ENCODE data around the gene C6orf62.
"Not testable (repeated sequence)": the region's sequence is repeated elsewhere in the genome, so short reads cannot be mapped to it uniquely, and the experiment has no call there.

C6orf62 gene

DNA sequence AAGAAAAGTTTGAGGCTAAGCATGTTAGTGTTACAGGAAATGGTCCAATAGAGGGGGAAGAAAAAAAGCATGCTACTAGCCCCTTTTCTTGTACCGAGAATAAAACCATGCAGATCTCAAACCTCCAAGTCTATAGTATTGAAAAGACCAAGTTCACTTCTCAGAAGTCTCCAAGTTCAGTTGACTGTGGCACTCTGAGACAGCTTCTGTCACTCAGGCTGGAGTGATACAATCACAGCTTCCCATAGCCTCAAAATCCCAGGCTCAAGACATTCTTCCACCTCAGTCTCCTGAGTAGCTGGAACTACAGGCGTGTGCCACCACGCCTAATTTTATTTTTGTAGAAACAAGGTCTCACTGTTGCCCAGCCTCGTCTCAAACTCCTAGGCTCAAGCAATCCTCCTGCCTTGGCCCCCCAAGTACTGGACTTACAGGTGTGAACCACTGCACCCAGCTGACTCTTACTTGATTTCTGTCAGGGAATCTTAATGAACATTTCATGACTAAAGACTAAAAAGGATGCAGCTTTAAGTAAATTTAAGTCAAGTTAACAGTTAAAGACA lies 16.2 kb downstream of the C6orf62 start:
- in situ Hi-C loops (cut with MboI; ENCODE audit: low sequenced_read_pairs): no loop called here

DNA sequence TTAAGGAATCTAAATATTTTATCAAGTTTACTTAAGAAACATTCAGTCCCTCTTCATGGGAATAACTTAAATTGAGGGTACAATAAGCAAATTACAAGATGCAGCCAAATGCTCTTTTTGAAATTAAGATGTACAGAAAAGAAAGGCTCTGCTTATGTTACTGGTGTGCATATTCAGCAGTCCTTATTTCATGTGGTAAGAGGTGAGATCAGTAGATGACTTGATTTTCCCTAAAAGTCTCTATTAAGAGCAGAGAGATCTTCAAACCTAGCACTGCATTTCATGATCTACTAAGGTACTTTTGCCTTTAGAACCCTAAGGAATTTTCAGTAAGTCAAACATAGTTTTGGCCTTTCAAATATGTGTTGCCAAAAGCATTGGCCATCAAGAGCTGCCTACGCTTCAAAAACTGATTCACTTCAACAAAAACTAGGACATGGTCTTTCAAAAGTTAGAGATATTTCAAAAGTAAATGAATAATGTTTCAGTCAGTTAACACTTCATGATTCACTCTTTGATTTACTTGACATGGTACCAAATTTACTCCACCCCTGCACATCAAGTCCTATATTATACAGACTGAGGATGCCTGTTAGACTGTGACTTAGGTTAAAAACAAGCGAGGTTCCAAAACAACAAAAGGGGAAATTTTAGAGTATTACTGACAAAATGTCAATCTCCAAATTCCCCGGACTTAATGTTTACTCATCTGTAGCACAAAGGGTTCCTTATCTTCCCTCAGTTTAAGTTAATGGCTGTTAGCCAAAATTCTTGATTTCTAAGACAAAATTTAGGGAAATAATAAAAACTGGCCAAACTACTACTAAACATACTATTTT lies 19.2 kb downstream of the C6orf62 start:
- in situ Hi-C loops (cut with MboI; ENCODE audit: low sequenced_read_pairs): loop anchor here (10.0 kb wide), 1 partner anchor 125 kb away; no protein-coding TSS in a partner anchor

DNA sequence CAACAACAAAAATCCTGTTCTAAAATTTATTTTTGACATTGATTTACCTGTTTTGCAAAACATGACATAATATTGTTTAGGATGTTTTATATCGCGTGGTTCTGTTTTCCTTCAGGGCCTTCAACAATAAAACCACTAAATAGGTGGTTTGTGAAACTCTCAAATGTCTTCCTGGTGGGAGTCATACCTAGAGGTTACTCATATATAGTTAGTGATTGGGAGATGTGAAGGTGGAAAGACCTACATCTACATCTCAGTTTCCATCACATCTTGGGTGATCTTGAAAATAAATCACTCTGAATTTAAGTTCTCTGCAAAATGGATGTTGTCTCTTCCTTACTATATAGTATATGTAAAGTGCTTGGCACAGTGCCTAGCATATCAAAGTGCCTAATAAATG lies 22.9 kb downstream of the C6orf62 start:
- in situ Hi-C loops (cut with MboI; ENCODE audit: low sequenced_read_pairs): loop anchor here (10.0 kb wide), 1 partner anchor 121 kb away; no protein-coding TSS in a partner anchor

DNA sequence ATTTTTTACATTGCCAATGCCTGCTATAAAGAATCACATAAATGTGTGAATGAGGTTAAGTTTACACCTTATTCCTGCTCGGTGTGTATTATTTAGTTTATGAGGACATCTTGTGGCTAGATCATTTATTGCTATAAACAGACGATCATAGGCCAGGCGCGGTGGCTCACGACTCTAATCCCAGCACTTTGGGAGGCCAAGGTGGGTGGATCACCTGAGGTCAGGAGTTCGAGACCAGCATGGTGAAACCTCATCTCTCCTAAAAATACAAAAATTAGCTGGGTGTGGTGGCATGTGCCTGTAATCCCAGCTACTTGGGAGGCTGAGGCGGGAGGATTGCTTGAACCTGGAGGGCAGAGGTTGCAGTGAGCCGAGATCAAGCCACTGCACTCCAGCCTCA lies 23.3 kb downstream of the C6orf62 start:
- in situ Hi-C loops (cut with MboI; ENCODE audit: low sequenced_read_pairs): loop anchor here (10.0 kb wide), 1 partner anchor 121 kb away; no protein-coding TSS in a partner anchor

DNA sequence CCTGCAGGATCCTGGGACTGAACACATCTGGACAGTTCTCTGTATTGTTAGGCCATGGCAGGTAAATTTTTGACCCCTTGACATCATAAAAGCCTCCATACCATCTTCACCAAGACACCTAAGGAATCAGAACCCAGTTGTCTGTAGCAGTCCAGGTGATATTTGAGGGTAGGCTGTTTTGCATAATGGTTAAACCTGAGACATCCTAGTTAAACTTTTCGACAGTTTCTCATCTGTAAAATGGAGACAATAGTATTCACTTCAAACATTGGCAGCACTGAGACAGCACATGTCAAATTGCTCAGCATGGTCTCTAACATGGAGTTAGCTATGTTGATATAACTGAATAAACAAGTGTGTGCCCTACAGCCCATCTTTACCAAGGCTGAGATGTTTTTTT lies 24.8 kb downstream of the C6orf62 start:
- in situ Hi-C loops (cut with MboI; ENCODE audit: low sequenced_read_pairs): loop anchor here (10.0 kb wide), 1 partner anchor 119 kb away; no protein-coding TSS in a partner anchor

DNA sequence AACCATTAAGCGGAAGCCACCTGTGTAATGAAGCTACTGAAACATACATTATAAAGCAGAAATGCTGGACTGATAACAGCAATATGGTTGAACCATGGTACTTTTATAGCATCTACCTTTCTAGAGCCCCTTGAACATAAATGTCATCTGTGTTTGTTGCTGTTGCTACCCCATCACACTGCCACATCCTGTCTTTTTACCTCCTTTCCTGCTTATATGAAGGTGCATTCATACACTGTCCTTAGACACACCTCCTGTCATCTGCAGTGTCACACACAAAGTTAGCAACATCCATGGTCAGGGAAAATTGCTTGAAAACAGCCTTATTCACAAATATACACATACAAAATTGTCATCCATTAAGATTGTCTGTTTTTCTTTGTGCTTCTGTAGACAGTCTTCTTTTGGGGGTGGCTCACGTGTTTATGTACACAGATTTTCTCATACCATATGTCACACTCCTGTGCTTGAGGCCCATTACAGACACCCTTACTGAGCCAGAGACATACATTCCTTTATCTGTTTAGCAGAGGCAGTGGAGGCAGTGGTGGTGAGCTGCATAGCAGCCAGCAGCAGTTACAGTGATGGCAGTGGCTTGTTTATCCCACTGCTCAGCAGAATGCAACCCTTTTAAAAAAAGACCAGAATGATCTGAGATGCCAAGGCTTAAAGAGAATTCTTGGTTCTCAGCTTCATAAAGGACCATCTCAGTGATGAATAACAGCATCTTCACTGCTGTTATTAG lies 25.9 kb downstream of the C6orf62 start:
- in situ Hi-C loops (cut with MboI; ENCODE audit: low sequenced_read_pairs): loop anchor here (10.0 kb wide), 1 partner anchor 118 kb away; no protein-coding TSS in a partner anchor

DNA sequence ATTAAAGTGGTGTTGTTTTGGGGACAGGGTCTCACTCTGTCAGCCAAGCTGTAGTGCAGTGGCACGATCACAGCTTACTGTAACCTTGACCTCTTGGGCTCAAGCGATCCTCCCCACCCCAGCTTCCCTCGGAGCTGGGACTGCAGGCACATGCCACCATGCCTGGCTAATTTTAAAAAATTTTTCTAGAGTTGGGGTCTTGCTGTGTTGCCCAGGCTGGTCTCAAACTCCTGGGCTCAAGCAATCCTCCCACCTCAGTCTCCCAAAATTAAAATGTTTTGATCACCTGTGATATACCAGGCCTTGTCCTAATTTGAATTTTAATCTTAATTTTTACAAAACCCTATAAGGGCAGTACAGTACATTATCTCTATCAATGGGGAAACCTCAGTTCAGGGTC lies 26.5 kb downstream of the C6orf62 start:
- in situ Hi-C loops (cut with MboI; ENCODE audit: low sequenced_read_pairs): loop anchor here (10.0 kb wide), 1 partner anchor 118 kb away; no protein-coding TSS in a partner anchor

DNA sequence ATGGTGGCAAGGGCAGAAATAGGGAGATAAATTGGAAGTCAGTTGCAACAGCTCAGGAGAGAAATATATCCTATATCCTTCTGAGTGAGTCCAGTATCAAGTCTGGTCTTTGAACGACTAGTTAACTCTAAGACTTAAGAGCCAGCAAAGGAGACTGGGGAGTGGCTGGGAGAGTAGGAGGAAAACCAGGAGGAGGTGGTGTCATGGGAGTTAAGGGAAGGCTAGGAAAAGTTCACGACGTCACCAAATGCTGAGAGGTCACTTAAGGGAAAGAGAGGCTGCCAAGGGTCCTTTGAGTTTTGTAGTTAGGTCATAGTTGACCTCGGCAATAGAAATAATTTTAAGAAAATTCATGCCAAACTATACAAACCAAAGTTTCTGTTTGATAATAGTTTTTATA lies 27.0 kb downstream of the C6orf62 start:
- in situ Hi-C loops (cut with MboI; ENCODE audit: low sequenced_read_pairs): loop anchor here (10.0 kb wide), 1 partner anchor 117 kb away; no protein-coding TSS in a partner anchor

DNA sequence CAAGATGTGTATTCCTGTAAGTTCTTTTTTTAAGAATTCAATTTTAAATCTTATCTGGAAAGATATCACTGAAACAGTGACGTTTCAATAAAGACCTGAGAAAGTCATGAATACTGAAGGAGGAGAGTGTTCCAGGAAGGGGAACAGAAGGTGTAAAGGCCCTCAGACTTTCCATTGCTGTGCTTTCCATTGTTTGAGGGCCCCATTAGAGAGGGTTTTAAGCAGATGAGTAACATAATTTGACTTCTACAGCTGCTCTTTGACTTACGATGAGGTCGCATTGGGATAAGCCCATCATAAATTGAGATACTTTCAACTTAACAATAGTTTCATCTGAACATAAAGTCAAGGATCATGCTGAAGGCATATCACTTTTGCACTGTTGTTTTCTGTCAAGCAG lies 27.4 kb downstream of the C6orf62 start:
- in situ Hi-C loops (cut with MboI; ENCODE audit: low sequenced_read_pairs): loop anchor here (10.0 kb wide), 1 partner anchor 117 kb away; no protein-coding TSS in a partner anchor

DNA sequence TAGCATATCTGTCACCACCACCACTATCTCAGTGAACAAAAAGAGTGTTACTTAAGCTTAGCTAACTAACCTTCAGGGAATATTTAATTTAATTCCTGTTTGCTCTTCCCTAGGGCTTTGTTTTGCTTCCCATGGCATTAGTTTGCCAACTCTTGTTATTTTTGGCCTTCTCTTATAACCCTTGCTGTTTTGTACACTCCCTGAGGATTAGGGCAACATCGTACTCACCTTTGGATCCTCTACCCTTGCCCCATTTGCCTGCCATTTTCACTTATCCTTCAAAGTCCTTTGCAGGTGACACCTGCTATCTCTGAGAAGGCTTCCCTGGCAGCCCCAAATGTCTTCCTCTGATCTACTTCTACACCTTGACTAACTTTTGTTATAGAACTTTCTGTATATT lies 28.4 kb downstream of the C6orf62 start:
- in situ Hi-C loops (cut with MboI; ENCODE audit: low sequenced_read_pairs): loop anchor here (10.0 kb wide), 1 partner anchor 116 kb away; no protein-coding TSS in a partner anchor

DNA sequence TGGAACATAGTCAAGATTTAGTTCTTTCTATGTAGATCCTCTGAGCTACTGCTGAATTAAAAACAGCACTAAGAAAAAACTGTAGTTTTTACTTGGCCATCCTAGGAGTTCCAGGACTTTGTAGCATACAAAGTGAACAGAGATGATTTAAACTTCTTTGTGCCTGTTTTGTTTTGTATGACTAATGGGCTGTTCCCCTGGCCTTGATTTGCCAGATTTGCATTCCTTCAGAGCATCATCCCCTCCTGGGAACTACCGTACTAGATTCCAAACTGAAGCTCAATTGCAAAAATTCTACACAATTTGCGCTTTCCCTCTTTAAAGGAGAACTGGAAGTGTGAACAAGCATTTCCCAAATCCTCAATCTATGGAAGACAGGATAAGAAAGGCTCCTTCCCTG lies 29.0 kb downstream of the C6orf62 start:
- in situ Hi-C loops (cut with MboI; ENCODE audit: low sequenced_read_pairs): loop anchor here (10.0 kb wide), 1 partner anchor 115 kb away; no protein-coding TSS in a partner anchor

DNA sequence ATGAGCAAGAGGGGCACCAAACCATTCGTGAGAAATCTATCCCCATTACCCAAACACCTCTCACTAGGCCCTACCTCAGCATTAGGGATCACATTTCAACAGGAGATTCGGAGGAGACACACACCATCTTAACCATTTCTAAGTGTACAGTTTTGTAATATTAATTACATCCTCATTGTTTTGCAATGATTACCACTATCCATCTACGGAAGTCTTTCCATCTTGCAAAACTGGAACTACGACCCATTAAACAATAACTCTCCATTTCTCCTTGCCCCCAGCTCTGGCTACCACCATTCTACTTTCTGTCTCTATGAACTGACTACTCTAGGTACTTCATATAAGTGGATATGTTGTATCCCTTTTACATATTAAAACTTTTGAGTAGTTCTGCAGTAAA lies 32.0 kb downstream of the C6orf62 start:
- in situ Hi-C loops (cut with MboI; ENCODE audit: low sequenced_read_pairs): no loop called here

DNA sequence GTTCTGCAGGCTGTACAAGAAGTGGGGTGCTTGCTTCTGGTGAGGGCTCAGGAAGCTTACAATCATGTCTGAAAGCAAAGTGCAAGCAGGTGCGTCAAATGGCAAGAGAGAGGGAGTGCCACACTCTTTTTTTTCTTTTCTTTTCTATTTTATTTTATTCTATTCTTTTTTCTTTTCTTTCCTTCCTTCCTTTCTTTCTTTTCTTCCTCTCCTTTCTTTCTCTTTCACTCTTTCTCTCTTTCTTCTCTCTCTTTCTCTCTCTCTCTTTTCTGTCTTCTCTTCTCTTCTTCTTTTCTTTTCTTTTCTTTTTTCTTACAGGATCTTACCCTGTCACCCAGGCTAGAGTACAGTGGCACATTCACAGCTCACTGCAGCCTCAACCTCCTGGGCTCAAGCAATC lies 32.5 kb downstream of the C6orf62 start:
- in situ Hi-C loops (cut with MboI; ENCODE audit: low sequenced_read_pairs): no loop called here

DNA sequence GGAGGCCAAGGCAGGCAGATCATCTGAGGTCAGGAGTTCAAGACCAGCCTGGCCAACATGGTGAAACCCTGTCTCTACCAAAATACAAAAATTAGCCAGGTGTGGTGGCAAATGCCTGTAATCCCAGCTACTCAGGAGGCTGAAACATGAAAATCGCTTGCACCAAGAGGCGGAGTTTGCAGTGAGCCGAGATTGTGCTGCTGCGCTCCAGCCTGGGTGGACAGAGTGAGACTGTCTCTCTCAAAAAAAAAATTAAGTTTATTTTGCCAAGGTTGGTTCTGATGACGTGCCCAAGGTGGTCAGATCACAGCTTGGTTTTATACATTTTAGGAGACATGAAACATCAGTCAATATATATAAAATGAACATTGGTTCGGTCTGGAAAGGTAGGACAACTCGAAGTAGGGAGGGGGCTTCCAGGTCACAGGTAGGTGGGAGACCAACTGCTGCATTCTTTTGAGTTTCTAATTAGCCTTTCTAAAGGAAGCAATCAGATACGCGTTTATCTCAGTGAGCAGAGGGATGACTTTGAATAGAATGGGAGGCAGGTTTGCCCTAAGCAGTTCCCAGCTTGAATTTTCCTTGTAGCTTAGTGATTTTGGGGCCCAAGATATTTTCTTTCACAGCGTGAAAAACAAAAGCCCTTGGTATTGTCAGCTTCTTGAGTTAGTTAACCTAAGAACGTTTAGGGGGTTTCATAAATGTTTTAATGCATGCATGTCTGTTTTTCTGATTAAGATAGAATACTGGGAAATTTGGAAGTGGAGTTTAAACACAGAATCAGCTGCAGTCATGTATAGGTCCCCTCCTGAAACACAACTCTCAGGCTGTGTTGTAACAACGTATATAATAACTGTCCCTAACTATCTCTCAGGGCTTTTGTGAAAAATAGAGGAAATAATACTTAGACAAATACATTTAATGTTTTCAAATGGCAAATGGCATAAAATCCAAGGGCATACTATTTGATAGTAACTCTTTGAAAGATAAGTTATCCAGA lies 35.4 kb downstream of the C6orf62 start:
- in situ Hi-C loops (cut with MboI; ENCODE audit: low sequenced_read_pairs): no loop called here

DNA sequence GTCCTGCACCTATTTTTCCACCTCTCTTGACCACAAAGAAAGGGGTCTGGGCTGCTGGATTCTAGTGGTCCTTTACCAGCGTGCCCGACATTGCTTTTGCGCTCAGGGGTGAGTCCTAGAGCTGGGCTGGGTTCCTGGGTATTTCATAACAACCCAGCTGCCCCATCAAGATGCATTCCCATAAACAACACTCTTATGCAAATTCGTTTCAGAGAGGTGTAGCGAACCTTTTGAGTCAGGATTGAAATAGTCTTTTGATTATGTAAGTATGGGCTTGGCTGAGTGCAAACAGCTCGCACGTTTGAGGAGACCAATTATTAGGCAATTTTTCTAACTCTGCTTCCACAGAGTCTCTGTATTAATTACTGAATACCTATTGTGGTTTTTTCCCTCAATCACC lies 38.4 kb downstream of the C6orf62 start:
- in situ Hi-C loops (cut with MboI; ENCODE audit: low sequenced_read_pairs): no loop called here

DNA sequence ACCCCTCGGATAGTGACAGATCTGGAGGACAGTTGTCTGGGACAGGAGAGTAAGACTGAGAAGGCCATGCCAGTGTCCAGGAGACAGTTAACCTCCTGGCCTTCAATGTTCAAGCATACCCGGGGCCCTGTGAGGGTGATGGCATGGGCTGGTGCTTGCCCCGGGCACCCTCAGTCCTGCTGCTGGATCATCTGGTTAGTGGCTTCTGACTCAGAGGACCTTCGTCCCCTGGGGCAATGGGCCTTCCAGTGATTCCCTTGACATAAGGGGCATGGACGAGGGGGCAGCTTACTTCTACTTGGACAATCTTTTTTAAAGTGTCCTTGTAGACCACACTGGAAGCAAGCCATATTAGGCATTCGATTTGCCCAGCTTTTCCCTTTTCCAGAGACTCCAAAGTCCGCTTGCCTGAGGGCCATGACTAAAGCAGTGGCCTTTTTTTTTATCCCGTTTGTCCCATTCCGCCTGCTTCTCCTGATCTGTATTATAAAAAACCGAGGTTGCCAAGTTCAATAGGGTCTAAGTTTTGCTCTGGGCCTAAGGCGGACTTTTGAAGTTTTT lies 40.1 kb downstream of the C6orf62 start:
- in situ Hi-C loops (cut with MboI; ENCODE audit: low sequenced_read_pairs): not testable (repeated sequence)

DNA sequence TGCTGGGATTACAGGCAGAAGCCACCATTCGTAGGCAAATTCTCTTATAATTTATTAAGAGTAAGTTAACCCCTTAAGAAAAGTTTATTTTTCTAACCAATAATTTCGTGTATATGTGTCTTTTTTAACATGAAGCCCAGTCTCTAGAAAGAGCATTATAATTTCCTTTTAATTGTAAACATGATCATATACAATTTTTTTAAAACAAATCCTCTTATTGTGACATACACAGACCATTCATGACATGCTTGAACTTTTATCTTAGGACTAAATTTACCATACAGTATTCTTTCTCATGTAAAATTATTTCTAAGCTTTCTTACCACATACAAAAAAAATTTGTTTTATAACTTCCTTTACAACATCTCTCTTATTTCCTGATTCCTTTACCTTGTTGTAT lies 45.3 kb downstream of the C6orf62 start:
- in situ Hi-C loops (cut with MboI; ENCODE audit: low sequenced_read_pairs): no loop called here

DNA sequence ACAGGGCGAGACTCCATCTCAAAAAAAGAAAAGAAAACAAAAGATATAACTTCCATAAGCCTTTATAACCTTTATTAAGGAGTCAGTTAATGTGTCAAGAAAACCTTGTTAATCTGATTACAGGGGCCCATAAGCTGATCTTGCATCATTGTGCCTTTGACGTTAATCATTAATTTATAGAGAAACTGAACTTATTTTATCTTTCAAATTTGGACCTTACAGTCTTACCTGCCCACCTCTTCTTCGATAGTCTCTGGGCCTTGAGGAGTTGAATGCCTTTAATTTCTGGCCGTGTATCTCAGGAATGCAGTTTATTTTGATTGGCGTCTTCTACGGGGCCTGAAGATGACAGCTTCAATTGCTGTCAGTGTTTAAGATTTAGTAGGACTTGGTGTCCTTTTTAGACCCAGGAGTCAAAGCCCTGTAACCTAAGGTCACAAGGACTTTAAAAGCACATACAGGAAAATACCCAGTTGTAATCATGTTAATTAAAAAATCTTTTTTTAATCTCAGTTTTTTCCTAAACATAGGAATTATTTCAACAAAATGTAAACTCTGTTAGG lies 46.3 kb downstream of the C6orf62 start:
- in situ Hi-C loops (cut with MboI; ENCODE audit: low sequenced_read_pairs): no loop called here

DNA sequence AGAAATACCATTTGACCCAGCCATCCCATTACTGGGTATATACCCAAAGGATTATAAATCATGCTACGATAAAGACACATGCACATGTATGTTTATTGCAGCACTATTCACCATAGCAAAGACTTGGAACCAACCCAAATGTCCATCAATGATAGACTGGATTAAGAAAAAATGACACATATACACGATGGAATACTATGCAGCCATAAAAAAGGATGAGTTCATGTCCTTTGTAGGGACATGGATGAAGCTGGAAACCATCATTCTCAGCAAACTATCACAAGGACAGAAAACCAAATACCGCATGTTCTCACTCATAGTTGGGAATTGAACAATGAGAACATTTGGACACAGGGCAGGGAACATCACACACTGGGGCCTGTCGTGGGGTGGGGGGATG lies 47.9 kb downstream of the C6orf62 start:
- in situ Hi-C loops (cut with MboI; ENCODE audit: low sequenced_read_pairs): not testable (repeated sequence)

All from HL-60/S4 (cell line).